OCI-LY7 (cell line): ENCODE measurements around the gene CACNA1B. TPM values are rescaled to one million over a fixed set of nuclear protein-coding genes. Genes with fewer than 3 reads are reported as not detected.

Experiments used
- BruUV-seq: library from RNA; stranded (reverse); fragments of 400-500 nt; replicated peaks from 2 replicates; lab custom pipeline; 2021; lab: Mats Ljungman, UMichigan
- CTCF ChIA-PET: fragments of 300-600 bp; sonication (Branson Sonifier 250); formaldehyde crosslinking; loops from one replicate; lab custom pipeline; 2022; ENCODE audit warnings: antibody characterized with exemption; ENCODE audit not compliant: unreplicated experiment; lab: Charles Lee
- POLR2A ChIA-PET: fragments of 300-600 bp; sonication (Branson Sonifier 250); formaldehyde crosslinking; loops from one replicate; lab custom pipeline; 2022; ENCODE audit warnings: antibody characterized with exemption; lab: Charles Lee
- DNase-seq: peaks from one replicate; pipeline ENCODE4 v3.0.0-alpha.2; 2015; ENCODE audit warnings: low spot score
- H2AFZ ChIP-seq: fragments of 200-600 bp; sonication (generic), shearing (Covaris generic); 2 replicates; pipeline ENCODE4 v1.6.1; 2014; ENCODE audit warnings: mild to moderate bottlenecking, antibody characterized with exemption, low read length, moderate library complexity
- H3K27ac ChIP-seq: fragments of 200-600 bp; sonication (generic); 2 replicates; pipeline ENCODE4 v1.5.1; 2014; ENCODE audit warnings: mixed run types, low read depth, mild to moderate bottlenecking, moderate library complexity, low read length, inconsistent platforms; ENCODE audit not compliant: poor library complexity, severe bottlenecking
- H3K36me3 ChIP-seq: fragments of 200-600 bp; sonication (generic); 2 replicates; pipeline ENCODE4 v1.6.1; 2014; ENCODE audit warnings: mild to moderate bottlenecking, antibody characterized with exemption, low read length, moderate library complexity, mixed read lengths; ENCODE audit not compliant: insufficient read depth
- H3K4me1 ChIP-seq: fragments of 200-600 bp; sonication (generic); 2 replicates; pipeline ENCODE4 v1.5.1; 2014; ENCODE audit warnings: mild to moderate bottlenecking, low read length; ENCODE audit not compliant: insufficient read depth, poor library complexity, severe bottlenecking
- H3K4me2 ChIP-seq: fragments of 200-600 bp; sonication (generic); 2 replicates; pipeline ENCODE4 v1.6.1; 2014; ENCODE audit warnings: mild to moderate bottlenecking, low read length
- H3K4me3 ChIP-seq: fragments of 200-600 bp; sonication (generic); 2 replicates; pipeline ENCODE4 v1.5.1; 2014; ENCODE audit warnings: mild to moderate bottlenecking, low read depth, low read length; ENCODE audit not compliant: poor library complexity, severe bottlenecking
- H3K79me2 ChIP-seq: fragments of 200-600 bp; sonication (generic); 2 replicates; pipeline ENCODE4 v1.6.1; 2016; ENCODE audit warnings: low read depth, mild to moderate bottlenecking, low read length, moderate library complexity, mixed read lengths; ENCODE audit not compliant: insufficient read depth
- H3K9me2 ChIP-seq: fragments of 200-600 bp; sonication (generic); 2 replicates; pipeline ENCODE4 v1.6.1; 2016; ENCODE audit warnings: mild to moderate bottlenecking, low read length, mixed read lengths; ENCODE audit not compliant: insufficient read depth
- H3K9me3 ChIP-seq: fragments of 200-600 bp; sonication (generic); 2 replicates; pipeline ENCODE4 v1.6.1; 2014; ENCODE audit warnings: mild to moderate bottlenecking, mixed run types, low read length, mixed read lengths
- H4K20me1 ChIP-seq: fragments of 200-600 bp; sonication (generic); 2 replicates; pipeline ENCODE4 v1.6.1; 2014; ENCODE audit warnings: mild to moderate bottlenecking, antibody characterized with exemption, low read length, moderate library complexity, mixed read lengths; ENCODE audit not compliant: insufficient read depth
- CTCF ChIP-seq: fragments of 200-600 bp; sonication (generic); conservative IDR thresholded peaks from 2 replicates; pipeline ENCODE4 v1.5.1; 2014; ENCODE audit warnings: mild to moderate bottlenecking, antibody characterized with exemption, low read length, moderate library complexity, mixed read lengths
- EZH2phosphoT487 ChIP-seq: fragments of 200-600 bp; sonication (generic); IDR thresholded peaks from 2 replicates; pipeline ENCODE4 v1.6.1; 2018; ENCODE audit warnings: low read depth, borderline replicate concordance, mild to moderate bottlenecking, mixed run types, antibody characterized with exemption, low read length, moderate library complexity, mixed read lengths
- intact Hi-C: fragments of 100-400 bp; cut with micrococcal nuclease; formaldehyde crosslinking; loops from one replicate; pipeline ENCODE4 v1.10.0; 2022; ENCODE audit not compliant: unreplicated experiment
- total RNA-seq, 2 experiments: library from RNA; depleted of rRNA in 1 of 2; stranded (reverse); fragments of >200 nt in 1 of 2; shearing (Covaris generic) in 1 of 2; gene quantifications; 2 replicates each; pipeline ENCODE4 v1.2.3, GENCODE V29; 2014 to 2022

The CACNA1B gene
- total RNA-seq, 2 experiments from 2014 or later: not detected

GRCh38 chr9:137986268-137987099 lies 108.9 kb downstream of the CACNA1B start:
- TF ChIP-seq EZH2phosphoT487: no peak
- no peak for TF ChIP-seq CTCF
- Histone ChIP-seq H3K36me3 (no peaks in the 10 kb centered on the region), H3K4me1 (no peaks in the 10 kb centered on the region), H3K4me3 (no peak overlapping the region), H2AFZ (no peak overlapping the region), H3K9me3 (no peaks in the 10 kb centered on the region), H3K9me2 (no peaks in the 10 kb centered on the region), H3K4me2 (no peak overlapping the region), H4K20me1 (no peaks in the 10 kb centered on the region), H3K27ac (no peak overlapping the region), H3K79me2 (no peaks in the 10 kb centered on the region)
- DNase-seq: no peak
- CTCF ChIA-PET: no interaction called here
- no TSS peak for BruUV-seq
- POLR2A ChIA-PET: interaction anchor here (0.6 kb wide), 1 partner anchor 104 kb away, joined by 3 read pairs; no protein-coding TSS in a partner anchor
- intact Hi-C loops: no loop called here

GRCh38 chr9:137987244-137988030 lies 109.9 kb downstream of the CACNA1B start:
- Histone ChIP-seq H3K4me2 (no peak overlapping the region), H3K36me3 (no peaks in the 10 kb centered on the region), H2AFZ (no peak overlapping the region), H3K9me2 (no peaks in the 10 kb centered on the region), H3K4me3 (no peak overlapping the region), H3K27ac (no peak overlapping the region), H3K9me3 (no peaks in the 10 kb centered on the region), H3K4me1 (no peaks in the 10 kb centered on the region), H4K20me1 (no peaks in the 10 kb centered on the region), H3K79me2 (no peaks in the 10 kb centered on the region)
- no peak for TF ChIP-seq EZH2phosphoT487
- no peak for DNase-seq
- BruUV-seq: no TSS peak
- ChIA-PET CTCF (no interaction called here), POLR2A (no interaction called here)
- intact Hi-C loops: no loop called here

GRCh38 chr9:137988051-137988450 lies 110.5 kb downstream of the CACNA1B start:
- Histone ChIP-seq H2AFZ (no peak overlapping the region), H3K4me2 (no peak overlapping the region), H3K4me1 (no peaks in the 10 kb centered on the region), H3K79me2 (no peaks in the 10 kb centered on the region), H3K36me3 (no peaks in the 10 kb centered on the region), H4K20me1 (no peaks in the 10 kb centered on the region), H3K4me3 (no peak overlapping the region), H3K27ac (no peak overlapping the region), H3K9me2 (no peaks in the 10 kb centered on the region), H3K9me3 (no peaks in the 10 kb centered on the region)
- no TSS peak for BruUV-seq
- CTCF ChIA-PET: no interaction called here
- POLR2A ChIA-PET: no interaction called here
- no peak for DNase-seq
- TF ChIP-seq EZH2phosphoT487 (no peak), CTCF (no peak)
- intact Hi-C loops: no loop called here
